ENCODE measurements around the gene RFWD3.

GRCh38 chr16:74680681-74681080 is 14.0 kb upstream of the RFWD3 start:
- TF ChIP-seq ELF4 (IDR thresholded peaks at IDR 0.05) (no peak), FOXM1 (IDR thresholded peaks at IDR 0.05; ENCODE audit: borderline replicate concordance) (no peak), PKNOX1 (IDR thresholded peaks at IDR 0.05) (no peak), SP1 (IDR thresholded peaks at IDR 0.05) (no peak), SUZ12 (IDR thresholded peaks at IDR 0.05) (no peak), ARNT (IDR thresholded peaks at IDR 0.05) (no peak), ZNF384 (IDR thresholded peaks at IDR 0.05) (no peak), FOXK2 (IDR thresholded peaks at IDR 0.05) (no peak), CTBP1 (IDR thresholded peaks at IDR 0.05; ENCODE audit: borderline replicate concordance) (no peak), HDGF (IDR thresholded peaks at IDR 0.05; ENCODE audit: borderline replicate concordance) (no peak), BHLHE40 (IDR thresholded peaks at IDR 0.05; ENCODE audit: borderline replicate concordance) (no peak), FOXA1 (IDR thresholded peaks at IDR 0.05) (no peak), TARDBP (IDR thresholded peaks at IDR 0.05) (no peak)

Data from HEK293T (cell line).